NCI-H82 treated with DMSO at 0.1 percent for 48 hours (cell line): ENCODE data around the gene ASAP2.
"Not testable (repeated sequence)": the region's sequence is repeated elsewhere in the genome, so short reads cannot be mapped to it uniquely, and the experiment has no call there.

Experiments
- DNase-seq: peaks from one replicate; lab custom pipeline; 2025; ENCODE audit not compliant: unreplicated experiment; lab: John Stamatoyannopoulos, UW

Gene ASAP2

DNA sequence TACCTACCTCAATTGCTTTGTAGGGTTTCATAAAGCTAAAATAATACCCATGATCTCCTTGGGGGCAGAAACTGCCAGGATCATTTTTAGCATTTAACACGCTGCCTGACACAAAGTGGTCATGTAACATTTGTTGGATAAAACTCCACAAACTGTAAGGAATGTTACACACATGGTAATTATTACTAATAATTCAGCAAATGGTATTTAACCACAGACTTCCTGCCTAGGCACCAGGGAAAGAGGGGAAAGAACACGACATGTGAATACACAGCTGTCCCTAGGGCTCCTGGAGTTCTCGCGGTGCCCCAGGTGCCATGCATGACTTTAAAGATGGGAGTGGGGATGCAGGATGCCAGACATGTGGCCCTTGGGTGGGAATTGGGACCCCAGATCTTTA lies 43.5 kb downstream of the ASAP2 start:
- no peak for DNase-seq

GRCh38 chr2:9250498-9251153 lies 44.0 kb downstream of the ASAP2 start:
- DNase-seq, result no peak

GRCh38 chr2:9251154-9252001 lies 44.8 kb downstream of the ASAP2 start:
- DNase-seq, result no peak

GRCh38 chr2:9252002-9252357 lies 45.4 kb downstream of the ASAP2 start:
- no peak for DNase-seq

- peak; percentile 85 for DNase-seq
Observed at GRCh38 chr2:9255416-9255815, 48.8 kb downstream of the ASAP2 start.

- DNase-seq, result no peak
Observed at GRCh38 chr2:9256147-9256546, 49.5 kb downstream of the ASAP2 start.

GRCh38 chr2:9256570-9257043 lies 50.0 kb downstream of the ASAP2 start:
- DNase-seq, result no peak

DNA sequence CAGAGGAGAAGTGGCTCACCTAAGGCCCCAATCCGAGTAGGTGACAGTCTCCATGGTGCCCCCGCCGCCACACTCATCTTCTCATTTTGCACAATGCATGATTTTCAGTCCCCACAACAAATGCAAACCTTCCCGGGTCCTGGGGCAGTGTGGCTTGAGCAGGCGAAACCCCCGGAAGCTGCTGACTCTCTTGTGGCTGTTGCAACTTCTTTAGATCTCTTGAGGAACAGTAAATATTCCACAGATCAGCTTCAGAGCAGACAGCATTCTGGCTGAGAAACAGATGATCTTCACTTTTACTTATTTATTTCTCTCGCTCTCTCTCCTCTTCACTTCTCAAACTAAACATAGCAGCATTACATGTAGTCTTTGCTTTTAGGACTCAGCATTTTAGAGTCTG lies 51.9 kb downstream of the ASAP2 start:
- no peak for DNase-seq

DNA sequence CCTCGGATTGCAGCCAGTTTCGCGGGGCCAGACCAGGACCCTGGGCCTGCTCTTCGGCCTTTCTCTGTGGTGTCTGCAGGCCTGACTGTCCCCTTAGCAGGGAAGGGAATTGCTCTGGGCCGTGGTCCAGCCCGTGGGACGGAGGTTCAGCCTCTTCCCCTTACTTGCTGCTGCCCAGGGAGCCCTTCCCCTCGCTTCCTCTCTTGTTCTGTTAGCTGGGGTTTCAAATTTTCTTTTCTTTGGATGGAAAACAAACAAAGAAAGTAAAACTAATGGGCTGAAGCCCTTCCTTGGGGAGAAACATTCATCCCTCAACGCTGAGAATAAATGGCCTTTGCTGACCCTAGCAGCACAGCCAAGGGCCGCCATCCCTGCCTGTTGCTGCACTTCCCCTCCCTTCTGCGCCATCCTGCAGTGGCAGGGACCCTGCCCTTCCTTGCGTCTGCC lies 52.4 kb downstream of the ASAP2 start:
- no peak for DNase-seq

GRCh38 chr2:9260464-9260918 lies 53.9 kb downstream of the ASAP2 start:
- no peak for DNase-seq

DNA sequence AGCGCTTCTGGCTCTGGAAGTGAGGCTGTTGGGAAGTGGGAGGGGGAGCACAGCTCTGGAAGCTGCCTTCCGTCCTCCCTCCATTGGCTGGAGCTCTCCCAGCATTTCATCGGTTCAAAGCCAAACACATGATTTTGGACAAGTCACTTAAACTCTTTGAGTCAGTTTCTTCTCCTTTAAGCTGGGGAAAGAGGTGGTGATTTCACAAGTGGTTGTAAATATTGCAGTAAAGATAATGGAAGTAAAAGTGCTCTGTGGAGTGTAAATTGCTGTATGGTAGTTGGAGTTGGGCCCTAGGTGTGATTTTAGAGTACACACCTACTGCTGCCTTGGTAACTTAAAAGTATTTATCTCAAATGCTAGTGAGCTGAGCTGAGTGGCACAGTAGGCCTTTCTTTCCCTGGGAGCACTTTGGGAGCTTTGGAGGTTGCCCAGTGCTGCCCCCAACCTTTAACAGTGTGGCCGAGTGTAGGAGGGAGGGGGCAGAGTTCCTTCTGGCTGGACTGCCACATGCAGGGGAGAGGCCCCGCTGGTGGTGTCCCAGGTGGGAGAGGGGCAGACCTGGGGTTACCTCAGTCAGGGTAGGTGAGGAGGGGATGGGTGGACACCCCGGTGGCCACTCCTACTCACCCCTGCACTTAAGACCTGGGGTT lies 54.7 kb downstream of the ASAP2 start:
- DNase-seq, result no peak

GRCh38 chr2:9262671-9263171 lies 56.1 kb downstream of the ASAP2 start:
- no peak for DNase-seq

- no peak for DNase-seq
Observed at GRCh38 chr2:9263428-9263827, 56.8 kb downstream of the ASAP2 start.

DNA sequence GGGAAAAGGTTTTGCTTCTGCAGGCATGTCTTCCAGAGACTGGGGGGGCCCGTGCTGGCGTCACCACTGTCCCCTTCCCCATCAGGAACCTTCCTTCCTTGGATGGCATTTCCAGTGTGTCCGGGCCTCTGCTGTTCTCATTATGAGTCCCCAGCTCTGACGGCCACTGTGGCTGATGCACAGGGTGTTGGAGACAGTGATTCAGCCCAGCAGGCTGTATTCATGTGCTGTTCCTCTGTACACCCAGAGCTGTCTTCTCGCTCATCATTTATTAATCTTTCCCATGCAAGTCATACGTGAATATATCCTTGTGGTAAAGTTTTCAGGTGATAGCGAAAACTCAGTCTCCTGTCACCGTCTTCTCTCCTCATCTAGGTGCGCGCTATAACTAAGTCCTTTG lies 57.7 kb downstream of the ASAP2 start:
- no peak for DNase-seq

GRCh38 chr2:9266711-9267110 lies 60.1 kb downstream of the ASAP2 start:
- DNase-seq, result no peak

DNA sequence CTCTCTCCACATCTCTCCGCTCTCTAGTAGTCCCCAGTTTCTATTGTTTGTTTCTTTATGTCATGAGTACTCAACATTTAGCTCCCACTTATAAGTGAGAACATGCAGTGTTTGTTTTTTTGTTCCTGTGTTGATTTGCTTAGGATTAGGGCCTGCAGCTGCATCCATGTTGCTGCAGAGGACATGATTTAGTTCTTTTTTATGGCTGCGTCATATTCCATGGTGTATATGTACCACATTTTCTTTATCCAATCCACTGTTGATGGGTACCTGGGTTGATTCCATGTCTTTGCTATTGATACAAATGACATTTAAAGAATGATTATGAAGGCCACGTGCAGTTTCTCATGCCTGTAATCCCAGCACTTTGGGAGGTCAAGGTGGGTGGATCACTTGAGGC lies 60.7 kb downstream of the ASAP2 start:
- not testable (repeated sequence) for DNase-seq

DNA sequence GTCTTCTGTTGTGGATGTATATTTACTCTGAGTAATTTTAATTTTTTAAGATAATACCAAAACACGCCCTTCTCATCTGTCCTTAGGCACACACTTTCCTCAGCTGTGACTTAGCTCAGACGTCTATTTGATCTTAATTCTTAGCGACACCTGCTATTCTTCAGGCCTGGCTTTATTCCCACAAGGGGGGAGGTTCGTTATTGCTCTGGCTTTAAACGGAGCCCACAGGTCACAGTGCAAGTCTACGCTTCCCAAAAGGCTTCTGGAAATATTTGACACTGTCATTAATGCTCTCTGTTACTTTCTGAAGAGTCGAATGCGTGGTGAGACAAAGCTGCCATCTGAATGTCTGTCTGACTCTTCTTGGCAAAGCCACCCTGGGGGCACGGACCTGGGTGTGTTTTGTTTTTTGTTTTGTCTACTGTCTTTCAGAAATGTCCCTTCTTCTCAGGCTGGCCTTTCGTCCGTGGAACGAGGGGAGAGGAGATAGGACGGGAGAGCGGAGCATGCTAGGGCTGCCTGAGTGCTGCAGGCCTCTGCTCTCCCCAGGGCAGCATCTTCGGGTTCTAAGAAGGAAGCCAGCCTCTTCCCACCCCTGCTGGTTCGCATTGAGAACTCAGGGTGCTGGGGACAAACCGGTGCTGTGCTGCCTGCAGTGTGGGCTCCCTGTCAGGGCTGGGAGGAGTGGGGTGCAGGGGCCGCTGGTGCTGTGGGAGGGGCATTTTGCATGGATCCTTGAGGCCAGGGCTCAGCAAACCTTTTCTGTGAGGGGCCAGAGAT lies 61.9 kb downstream of the ASAP2 start:
- no peak for DNase-seq

DNA sequence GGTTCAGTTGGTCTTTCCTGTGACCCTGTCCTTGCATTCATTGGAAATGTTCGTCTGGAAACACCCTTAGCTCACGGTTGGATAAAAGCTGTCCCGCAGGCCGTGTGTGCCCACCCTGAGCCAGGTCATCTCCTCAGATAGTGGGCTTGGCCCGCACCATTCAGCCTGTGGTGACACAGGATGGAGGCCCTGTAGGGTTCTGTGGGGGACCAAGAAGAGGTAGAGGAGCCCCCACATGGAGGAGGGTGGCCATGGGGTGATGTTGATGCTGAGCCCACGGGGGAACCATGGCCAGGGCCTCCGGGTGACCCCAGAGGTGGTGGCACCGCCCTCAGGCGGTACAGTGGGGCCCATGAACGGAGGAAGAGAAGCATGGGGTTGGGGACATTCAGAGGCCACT lies 62.7 kb downstream of the ASAP2 start:
- no peak for DNase-seq

GRCh38 chr2:9269695-9270360 lies 63.2 kb downstream of the ASAP2 start:
- DNase-seq, result no peak

- no peak for DNase-seq
Observed at GRCh38 chr2:9271091-9271490, 64.5 kb downstream of the ASAP2 start.
